GM19395 (cell line): ENCODE results near the gene NDUFAF2.
A peak's percentile ranks its signal among the peaks of the same experiment; 100 is the strongest.
"Not testable (repeated sequence)": the region's sequence is repeated elsewhere in the genome, so short reads cannot be mapped to it uniquely, and the experiment has no call there.

Experiments used
- ATAC-seq: cut with Tn5 transposase; IDR thresholded peaks from one replicate; pipeline ENCODE4 v1.9.1; 2021; ENCODE audit warnings: mild to moderate bottlenecking, moderate library complexity; ENCODE audit not compliant: unreplicated experiment

Gene NDUFAF2

DNA sequence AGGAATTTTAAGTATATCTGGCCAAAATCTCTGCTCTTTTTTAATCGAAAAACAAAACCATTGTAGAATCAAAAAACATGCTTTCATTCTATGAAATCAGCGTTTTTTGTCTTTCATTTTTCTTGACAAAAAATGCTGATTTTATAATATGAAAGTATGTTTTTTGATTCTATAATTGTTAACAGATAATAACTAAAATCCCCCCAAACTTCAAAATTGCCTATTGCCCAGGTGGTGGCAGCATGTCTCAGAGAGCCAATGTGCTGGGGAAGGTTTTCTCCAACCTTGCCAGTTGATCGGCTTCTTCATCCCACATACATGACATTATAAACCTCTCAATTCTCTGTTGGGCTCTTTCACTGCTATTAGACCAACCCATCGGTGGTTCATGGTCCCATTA is 222.4 kb downstream of the NDUFAF2 start:
- no peak for ATAC-seq

DNA sequence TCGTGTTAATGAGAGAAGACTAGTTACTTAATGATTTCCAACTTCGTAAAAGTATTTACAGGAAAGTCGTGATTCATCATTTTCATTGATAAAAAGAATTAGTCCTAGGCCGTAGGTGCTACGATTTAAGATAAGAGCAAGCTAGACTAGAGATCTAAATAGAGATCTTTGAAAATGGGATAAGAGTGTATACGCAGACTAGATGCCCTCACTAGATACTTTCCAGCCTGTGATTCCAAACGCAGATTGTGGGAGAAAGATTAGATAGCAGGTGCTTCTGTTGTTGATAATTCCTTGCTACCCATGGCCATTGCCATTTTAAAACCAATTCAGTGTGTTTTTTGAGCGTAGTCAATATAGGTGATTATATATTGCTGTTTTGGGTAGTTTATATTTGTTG is 223.9 kb downstream of the NDUFAF2 start:
- no peak for ATAC-seq

DNA sequence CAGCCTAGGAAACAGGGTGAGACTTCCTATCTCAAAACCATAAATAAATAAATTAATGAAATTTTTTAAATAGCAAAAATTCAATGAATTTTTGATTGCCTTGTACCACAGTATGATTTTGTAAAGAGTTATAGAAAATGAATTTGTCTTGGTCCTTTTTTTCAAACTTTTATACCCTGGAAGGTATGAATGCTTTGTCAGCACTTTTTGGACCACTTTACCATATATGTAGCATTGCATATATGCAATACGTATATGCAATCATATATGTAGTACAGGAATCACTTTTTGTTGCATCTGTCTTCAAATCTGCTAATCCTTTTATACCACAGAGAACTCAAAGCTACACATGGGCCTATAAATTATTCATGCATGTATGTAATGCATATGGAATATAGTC is 226.5 kb downstream of the NDUFAF2 start:
- ATAC-seq, result no peak

DNA sequence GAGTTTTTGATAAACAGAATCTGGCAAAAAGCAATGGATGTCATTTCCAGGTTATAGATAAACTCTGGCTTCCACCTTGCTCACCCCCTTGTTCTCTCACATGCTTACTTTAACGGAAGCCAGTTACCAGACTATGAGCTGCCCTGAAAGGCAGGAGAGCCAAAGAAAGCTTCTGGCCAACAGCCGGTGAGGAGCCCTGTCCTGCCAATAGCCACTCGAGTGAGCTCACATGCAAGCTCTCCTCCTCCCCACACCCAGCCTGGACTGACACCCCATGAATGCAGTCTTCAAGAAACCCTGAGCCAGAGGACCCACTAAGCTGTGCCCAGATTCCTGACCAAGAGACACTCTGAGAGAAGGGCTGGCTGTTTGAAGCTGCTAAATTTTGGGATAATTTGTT is 231.6 kb downstream of the NDUFAF2 start:
- no peak for ATAC-seq

GRCh38 chr5:61177070-61177469 is 232.1 kb downstream of the NDUFAF2 start:
- ATAC-seq, result no peak

- ATAC-seq, result peak; percentile 92
Measured at GRCh38 chr5:61177716-61178115, 232.7 kb downstream of the NDUFAF2 start.

- ATAC-seq, result no peak
Measured at GRCh38 chr5:61178702-61179101, 233.7 kb downstream of the NDUFAF2 start.

DNA sequence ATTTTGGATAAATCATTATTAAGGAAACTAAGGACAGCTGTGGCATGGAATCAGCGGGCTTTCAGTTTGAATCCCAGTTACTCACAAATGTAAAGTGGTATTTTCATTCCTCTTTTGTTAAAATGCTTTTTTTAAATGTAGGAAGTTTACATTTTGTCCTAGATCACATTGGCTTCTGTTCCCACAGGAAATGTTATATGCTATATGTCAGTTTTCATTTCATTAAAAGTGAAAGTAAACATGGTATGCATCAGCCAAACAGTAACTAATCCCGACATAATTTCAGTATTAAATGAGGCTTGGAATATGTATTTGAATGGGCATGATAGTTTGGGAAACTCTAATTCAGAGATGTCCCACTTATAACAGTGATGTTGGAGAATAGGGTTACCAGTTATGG is 235.9 kb downstream of the NDUFAF2 start:
- ATAC-seq, result no peak

DNA sequence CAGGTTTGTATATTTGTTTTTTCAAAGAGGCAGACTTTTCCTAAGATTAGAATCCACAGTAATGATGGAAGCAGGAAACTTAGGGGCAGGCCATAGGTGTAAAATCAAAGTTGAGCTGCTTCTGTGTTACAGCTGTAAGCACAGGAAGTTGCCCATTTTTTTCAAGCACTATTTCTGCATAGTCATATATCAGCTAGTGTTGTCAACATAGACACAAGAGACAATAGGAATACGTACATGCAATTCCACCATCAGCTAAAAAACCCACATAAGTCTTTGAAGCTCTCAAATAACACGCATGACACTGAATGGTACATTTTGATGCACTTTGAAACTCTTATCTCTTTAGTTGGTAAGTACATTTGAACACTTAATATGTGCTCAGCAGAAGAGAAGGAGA is 237.4 kb downstream of the NDUFAF2 start:
- no peak for ATAC-seq

DNA sequence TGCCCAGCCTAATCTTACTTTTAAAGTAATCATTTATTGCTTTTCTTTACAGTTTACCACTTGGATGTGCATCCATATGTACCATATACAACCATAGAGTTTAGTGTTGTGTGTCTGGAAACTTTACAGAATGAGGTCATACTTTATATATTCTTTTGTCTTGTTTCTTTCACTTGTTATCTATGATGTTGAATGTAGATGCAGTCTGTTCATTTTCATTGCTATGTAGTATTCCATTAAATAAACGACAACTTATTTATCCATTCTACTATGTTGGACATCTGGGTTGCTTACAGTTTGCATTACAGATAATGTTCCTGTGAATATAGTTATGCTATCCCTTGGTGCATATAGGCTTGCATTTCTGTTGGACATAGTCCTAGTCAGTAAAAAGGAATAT is 238.5 kb downstream of the NDUFAF2 start:
- no peak for ATAC-seq

- ATAC-seq, result no peak
Measured at GRCh38 chr5:61184708-61185107, 239.7 kb downstream of the NDUFAF2 start.

DNA sequence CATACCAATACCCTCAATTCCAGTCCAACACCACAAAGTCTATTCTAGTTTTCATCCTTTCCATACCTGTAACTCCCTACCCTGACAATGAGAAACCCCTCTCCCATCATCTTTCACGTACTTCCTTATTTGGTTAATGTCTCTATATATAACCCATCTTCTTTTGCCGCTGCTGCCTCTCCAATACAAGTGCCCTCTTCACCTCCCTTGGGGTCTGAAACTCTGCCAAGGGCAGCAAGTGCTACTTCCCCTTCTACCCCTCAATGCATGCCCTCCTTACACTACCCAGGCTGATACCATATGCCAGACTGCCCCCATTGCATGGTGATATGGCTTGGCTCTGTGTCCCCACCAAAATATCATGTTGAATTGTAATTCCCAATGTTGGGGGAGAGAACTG is 241.6 kb downstream of the NDUFAF2 start:
- no peak for ATAC-seq

DNA sequence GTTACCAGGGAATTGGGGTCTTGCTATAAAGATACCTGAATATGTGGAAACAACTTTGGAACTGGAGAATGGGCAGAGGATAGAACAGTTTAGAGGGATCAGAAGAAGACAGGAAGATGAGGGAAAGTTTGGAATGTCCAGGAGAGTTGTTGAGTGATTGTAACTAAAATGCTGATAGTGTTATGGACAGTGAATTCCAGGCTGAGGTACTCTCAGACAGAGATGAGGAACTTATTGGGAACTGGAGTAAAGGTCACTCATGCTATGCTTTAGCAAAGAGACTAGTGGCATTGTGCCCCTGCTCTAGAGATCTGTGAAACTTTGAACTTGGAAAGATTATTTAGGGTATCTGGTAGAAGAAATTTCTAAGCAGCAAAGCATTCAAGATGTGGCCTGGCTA is 242.3 kb downstream of the NDUFAF2 start:
- ATAC-seq, result not testable (repeated sequence)

DNA sequence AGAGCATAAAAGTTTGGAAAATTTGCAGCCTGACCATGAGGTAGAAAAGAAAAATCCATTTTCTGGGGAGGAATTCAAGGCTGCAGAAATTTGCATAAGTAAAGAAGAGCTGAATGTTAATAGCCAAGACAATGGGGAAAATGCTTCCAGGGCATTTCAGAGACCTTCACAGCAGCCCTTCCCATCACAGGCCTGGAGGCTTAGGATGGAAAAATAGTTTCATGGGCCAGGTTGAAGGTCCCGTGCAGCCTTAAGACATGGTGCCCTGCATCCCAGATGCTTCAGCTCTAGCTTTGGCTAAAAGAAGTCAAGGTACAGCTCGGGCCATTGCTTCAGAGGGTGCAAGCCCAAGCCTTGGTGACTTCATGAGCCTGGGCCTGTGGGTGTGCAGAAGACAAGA is 242.8 kb downstream of the NDUFAF2 start:
- not testable (repeated sequence) for ATAC-seq

GRCh38 chr5:61198606-61199005 is 253.6 kb downstream of the NDUFAF2 start:
- ATAC-seq, result no peak

GRCh38 chr5:61200582-61201155 is 255.7 kb downstream of the NDUFAF2 start:
- ATAC-seq, result no peak

GRCh38 chr5:61202213-61202612 is 257.2 kb downstream of the NDUFAF2 start:
- ATAC-seq, result no peak
